Uterus (tissue), 2 donors: ENCODE measurements around the gene TMEM203.

Experiments used
- POLR2A ChIP-seq, 2 donors: fragments of 450-650 bp; IDR thresholded peaks; one replicate each; pipeline ENCODE4 v1.6.1; 2016; ENCODE audit warnings: antibody characterized with exemption in 2 of 2, mild to moderate bottlenecking in 1 of 2, moderate library complexity in 1 of 2
- TF ChIP-seq, protein P1 (sequence below), 4 experiments: fragments of 200-600 bp in 2 of 4; fragments of 450-650 bp in 2 of 4; sonication (generic) in 2 of 4; IDR thresholded peaks; one replicate each; pipeline ENCODE4 v1.5.1; 2016 to 2019; ENCODE audit warnings: antibody characterized with exemption in 4 of 4, mild to moderate bottlenecking in 2 of 4, moderate library complexity in 1 of 4

DNA sequence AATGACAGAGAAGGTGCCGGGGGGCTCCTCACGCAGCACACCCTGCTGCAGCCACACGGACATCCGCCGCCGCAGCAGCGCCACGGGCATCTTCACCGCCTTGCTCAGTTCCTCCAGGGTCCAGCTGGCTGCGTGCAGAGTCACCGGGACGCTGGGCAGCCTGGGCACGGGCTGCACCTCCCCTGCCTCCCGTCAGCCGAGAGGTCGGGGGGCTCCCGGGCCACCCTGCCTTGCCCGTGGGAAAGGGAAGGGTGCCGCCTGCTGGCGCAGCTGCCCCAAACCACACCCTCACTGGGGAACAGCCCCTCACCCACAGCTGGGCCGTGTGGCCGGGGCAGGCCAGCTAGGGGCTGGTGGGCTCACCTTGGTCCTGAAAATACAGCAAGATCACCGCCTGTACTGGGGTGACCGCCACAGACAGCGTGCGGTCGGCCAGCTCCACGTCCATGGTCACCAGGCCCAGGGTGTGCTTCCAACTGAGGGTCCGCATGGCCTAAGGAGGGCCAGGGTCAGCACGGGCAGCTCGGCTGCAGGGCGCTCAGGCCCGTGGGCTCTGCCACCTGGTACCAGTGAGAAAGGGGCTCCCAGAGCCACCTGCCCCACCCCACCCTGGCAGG is 30.0 kb downstream of the TMEM203 start:
- TF ChIP-seq, protein P1, sequence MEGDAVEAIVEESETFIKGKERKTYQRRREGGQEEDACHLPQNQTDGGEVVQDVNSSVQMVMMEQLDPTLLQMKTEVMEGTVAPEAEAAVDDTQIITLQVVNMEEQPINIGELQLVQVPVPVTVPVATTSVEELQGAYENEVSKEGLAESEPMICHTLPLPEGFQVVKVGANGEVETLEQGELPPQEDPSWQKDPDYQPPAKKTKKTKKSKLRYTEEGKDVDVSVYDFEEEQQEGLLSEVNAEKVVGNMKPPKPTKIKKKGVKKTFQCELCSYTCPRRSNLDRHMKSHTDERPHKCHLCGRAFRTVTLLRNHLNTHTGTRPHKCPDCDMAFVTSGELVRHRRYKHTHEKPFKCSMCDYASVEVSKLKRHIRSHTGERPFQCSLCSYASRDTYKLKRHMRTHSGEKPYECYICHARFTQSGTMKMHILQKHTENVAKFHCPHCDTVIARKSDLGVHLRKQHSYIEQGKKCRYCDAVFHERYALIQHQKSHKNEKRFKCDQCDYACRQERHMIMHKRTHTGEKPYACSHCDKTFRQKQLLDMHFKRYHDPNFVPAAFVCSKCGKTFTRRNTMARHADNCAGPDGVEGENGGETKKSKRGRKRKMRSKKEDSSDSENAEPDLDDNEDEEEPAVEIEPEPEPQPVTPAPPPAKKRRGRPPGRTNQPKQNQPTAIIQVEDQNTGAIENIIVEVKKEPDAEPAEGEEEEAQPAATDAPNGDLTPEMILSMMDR (IDR thresholded peaks at IDR 0.05), result no peak
- no peak for TF ChIP-seq POLR2A (IDR thresholded peaks at IDR 0.05)
